IPS DF 6.9 (cell line): ENCODE measurements around the gene GJA3.

Source experiments
- DNase-seq: peaks from one replicate; pipeline ENCODE4 v3.0.0-alpha.2; 2013; ENCODE audit warnings: low read depth, low spot score
- H3K27ac ChIP-seq: one replicate; pipeline ENCODE4 v1.5.1; 2013; ENCODE audit warnings: low read length, control low read depth
- H3K27me3 ChIP-seq: 2 replicates; pipeline ENCODE4 v1.6.1; 2013; ENCODE audit warnings: mild to moderate bottlenecking, low read length; ENCODE audit not compliant: control insufficient read depth, insufficient read depth
- H3K36me3 ChIP-seq: 2 replicates; pipeline ENCODE4 v1.6.1; 2013; ENCODE audit warnings: low read length; ENCODE audit not compliant: control insufficient read depth, insufficient read depth
- H3K4me1 ChIP-seq: 2 replicates; pipeline ENCODE4 v1.6.1; 2013; ENCODE audit warnings: low read length; ENCODE audit not compliant: control insufficient read depth, insufficient read depth
- H3K4me3 ChIP-seq: 2 replicates; pipeline ENCODE4 v1.5.1; 2013; ENCODE audit warnings: mild to moderate bottlenecking, low read length
- H3K9me3 ChIP-seq: 2 replicates; pipeline ENCODE4 v1.6.1; 2013; ENCODE audit warnings: low read length, inconsistent platforms; ENCODE audit not compliant: control insufficient read depth, insufficient read depth
- WGBS: extraction: QIAGEN DNeasy Blood & Tissue Kit; methylation state at CpG from one replicate; pipeline ENCODE4 v1.1.7; 2013; ENCODE audit warnings: mixed read lengths, missing lambda C conversion rate; ENCODE audit not compliant: insufficient read length, insufficient coverage; 5-methylcytosine and 5-hydroxymethylcytosine counted together

The GJA3 gene

GRCh38 chr13:20192836-20193161 lies 31.9 kb upstream of the GJA3 start, which contains the start of gene GJB2:
GJB2 (minus strand) TSS chr13:20192938; CDS start chr13:20189581, 3,357 bp downstream.
- DNase-seq: no peak
- H3K27ac ChIP-seq: no peak within 1 kb of the TSS
- no CpG with 5 or more reads among the region's 39 CpGs for WGBS

DNA sequence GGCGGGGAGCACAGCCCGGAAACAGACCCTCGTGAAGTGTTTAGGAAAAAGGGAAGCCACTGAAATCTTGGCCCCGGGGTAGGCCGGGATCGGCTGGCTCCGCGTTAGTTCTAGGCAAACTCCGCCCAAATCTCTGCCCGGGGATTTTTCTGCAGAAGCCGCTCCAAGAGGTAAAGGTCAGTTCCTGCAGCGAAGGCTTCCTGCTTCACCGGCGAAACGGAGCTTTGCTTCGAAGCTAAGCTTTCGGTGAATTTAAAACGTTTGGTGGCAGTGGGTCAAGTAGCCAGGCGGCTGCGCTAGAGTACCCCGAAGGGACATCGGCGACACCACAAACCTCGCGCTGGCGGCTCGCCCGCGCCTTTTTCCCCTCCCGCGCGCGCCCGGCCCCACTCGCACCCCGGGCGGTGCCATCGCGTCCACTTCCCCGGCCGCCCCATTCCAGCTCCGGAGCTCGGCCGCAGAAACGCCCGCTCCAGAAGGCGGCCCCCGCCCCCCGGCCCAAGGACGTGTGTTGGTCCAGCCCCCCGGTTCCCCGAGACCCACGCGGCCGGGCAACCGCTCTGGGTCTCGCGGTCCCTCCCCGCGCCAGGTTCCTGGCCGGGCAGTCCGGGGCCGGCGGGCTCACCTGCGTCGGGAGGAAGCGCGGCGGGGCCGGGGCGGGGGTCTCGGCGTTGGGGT lies 31.4 kb upstream of the GJA3 start:
- no CpG with 5 or more reads among the region's 73 CpGs for WGBS
- H3K4me3 ChIP-seq: peak overlapping the region; percentile 47

More at GRCh38 chr13:20192836-20193161, 31.9 kb upstream of the GJA3 start, which contains the start of gene GJB2:
- Histone ChIP-seq H3K9me3 (no peaks in the 10 kb centered on the region), H3K27me3 (peaks cover 57% of the 10 kb centered on the region), H3K4me1 (peaks cover 1% of the 10 kb centered on the region; the same call in 1 of the 2 replicates), H3K4me3 (peak within 1 kb of the TSS; percentile 47), H3K36me3 (no peaks in the 10 kb centered on the region)

GRCh38 chr13:20191311-20192157 lies 30.7 kb upstream of the GJA3 start:
- H3K4me3 ChIP-seq: peak overlapping the region; percentile 11; the same call in 1 of the 2 replicates
- H3K27me3 ChIP-seq: peaks cover 54% of the 10 kb centered on the region
- no peak for DNase-seq

More for the DNA sequence above, 31.4 kb upstream of the GJA3 start:
- no peak overlapping the region for H3K27ac ChIP-seq
- peaks cover 57% of the 10 kb centered on the region for H3K27me3 ChIP-seq
- H3K4me1 ChIP-seq: peaks cover 1% of the 10 kb centered on the region; the same call in 1 of the 2 replicates
- no peaks in the 10 kb centered on the region for H3K9me3 ChIP-seq
- no peaks in the 10 kb centered on the region for H3K36me3 ChIP-seq
- DNase-seq: peak; percentile 27

GRCh38 chr13:20190481-20191310 lies 29.8 kb upstream of the GJA3 start:
- H3K4me3 ChIP-seq: no peak overlapping the region

More at GRCh38 chr13:20191311-20192157, 30.7 kb upstream of the GJA3 start:
- Histone ChIP-seq H3K4me1 (peaks cover 1% of the 10 kb centered on the region; the same call in 1 of the 2 replicates), H3K36me3 (no peaks in the 10 kb centered on the region), H3K9me3 (no peaks in the 10 kb centered on the region), H3K27ac (no peak overlapping the region)
- WGBS: no CpG with 5 or more reads among the region's 24 CpGs

GRCh38 chr13:20190076-20190475 lies 29.2 kb upstream of the GJA3 start:
- peaks cover 47% of the 10 kb centered on the region for H3K27me3 ChIP-seq
- no peak for DNase-seq
- WGBS: no CpG with 5 or more reads among the region's 5 CpGs

More at GRCh38 chr13:20190481-20191310, 29.8 kb upstream of the GJA3 start:
- DNase-seq: no peak
- no peak overlapping the region for H3K27ac ChIP-seq
- H3K27me3 ChIP-seq: peaks cover 52% of the 10 kb centered on the region
- H3K9me3 ChIP-seq: no peaks in the 10 kb centered on the region
- H3K4me1 ChIP-seq: peaks cover 1% of the 10 kb centered on the region; the same call in 1 of the 2 replicates
- no peaks in the 10 kb centered on the region for H3K36me3 ChIP-seq
- no CpG with 5 or more reads among the region's 16 CpGs for WGBS

GRCh38 chr13:20188667-20189553 lies 28.1 kb upstream of the GJA3 start:
- no peak overlapping the region for H3K27ac ChIP-seq
- peaks cover 1% of the 10 kb centered on the region; the same call in 1 of the 2 replicates for H3K4me1 ChIP-seq
- H3K9me3 ChIP-seq: no peaks in the 10 kb centered on the region
- DNase-seq: no peak
- peaks cover 36% of the 10 kb centered on the region for H3K27me3 ChIP-seq
- WGBS: no CpG with 5 or more reads among the region's 28 CpGs
- H3K36me3 ChIP-seq: no peaks in the 10 kb centered on the region
- no peak overlapping the region for H3K4me3 ChIP-seq

More at GRCh38 chr13:20190076-20190475, 29.2 kb upstream of the GJA3 start:
- Histone ChIP-seq H3K36me3 (no peaks in the 10 kb centered on the region), H3K4me1 (peaks cover 1% of the 10 kb centered on the region; the same call in 1 of the 2 replicates), H3K9me3 (no peaks in the 10 kb centered on the region), H3K4me3 (no peak overlapping the region), H3K27ac (no peak overlapping the region)

DNA sequence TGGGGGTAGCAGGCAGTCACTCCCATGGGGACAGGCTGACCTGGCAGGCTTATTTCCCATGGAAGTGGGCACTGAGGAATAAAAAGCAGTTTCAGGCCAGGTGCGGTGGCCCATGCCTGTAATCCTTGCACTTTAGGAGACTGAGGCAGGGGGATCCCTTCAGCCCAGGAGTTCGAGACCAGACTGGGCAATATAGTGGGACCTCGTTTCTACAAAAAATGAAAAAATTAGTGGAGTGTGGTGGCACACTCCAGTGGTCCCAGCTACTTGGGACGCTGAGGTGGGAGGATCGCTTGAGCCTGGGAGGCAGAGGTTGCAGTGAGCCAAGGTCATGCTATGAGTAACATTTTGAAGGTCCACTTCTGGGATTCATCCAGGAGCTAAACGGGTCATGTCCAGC lies 25.9 kb upstream of the GJA3 start:
- no peaks in the 10 kb centered on the region; the same call in 1 of the 2 replicates for H3K9me3 ChIP-seq
- no peaks in the 10 kb centered on the region for H3K4me1 ChIP-seq
- no peak overlapping the region for H3K27ac ChIP-seq
- DNase-seq: no peak
- no peaks in the 10 kb centered on the region for H3K36me3 ChIP-seq
- peaks cover 19% of the 10 kb centered on the region for H3K27me3 ChIP-seq
- no CpG with 5 or more reads among the region's 6 CpGs for WGBS
- H3K4me3 ChIP-seq: no peak overlapping the region

GRCh38 chr13:20185366-20186056 lies 24.7 kb upstream of the GJA3 start:
- DNase-seq: no peak
- no peaks in the 10 kb centered on the region for H3K36me3 ChIP-seq
- no peak overlapping the region for H3K4me3 ChIP-seq
- no peaks in the 10 kb centered on the region; the same call in 1 of the 2 replicates for H3K9me3 ChIP-seq
- no peaks in the 10 kb centered on the region for H3K4me1 ChIP-seq
- H3K27me3 ChIP-seq: peaks cover 7% of the 10 kb centered on the region; the same call in 1 of the 2 replicates
- no peak overlapping the region for H3K27ac ChIP-seq
- no CpG with 5 or more reads among the region's 12 CpGs for WGBS
